HEK293 (cell line): Measurements from ENCODE around the gene SIM2.

Source experiments
- CTCF ChIP-seq: fragments of 450-650 bp; formaldehyde crosslinking; IDR thresholded peaks from 2 replicates; pipeline ENCODE4 v1.5.1; 2016; ENCODE audit warnings: missing biosample characterization, missing genetic modification characterization
- EGR2 ChIP-seq: fragments of 450-650 bp; formaldehyde crosslinking; IDR thresholded peaks from 2 replicates; pipeline ENCODE4 v1.5.1; 2016; ENCODE audit warnings: low read depth, missing biosample characterization, missing genetic modification characterization
- OSR2 ChIP-seq: fragments of 450-650 bp; formaldehyde crosslinking; IDR thresholded peaks from 2 replicates; pipeline ENCODE4 v1.5.1; 2016; ENCODE audit warnings: missing biosample characterization, missing genetic modification characterization
- SP2 ChIP-seq: fragments of 450-650 bp; formaldehyde crosslinking; IDR thresholded peaks from 2 replicates; pipeline ENCODE4 v1.5.1; 2016; ENCODE audit warnings: missing biosample characterization, missing genetic modification characterization
- TSHZ1 ChIP-seq: fragments of 450-650 bp; formaldehyde crosslinking; IDR thresholded peaks from 2 replicates; pipeline ENCODE4 v1.5.1; 2016; ENCODE audit warnings: missing biosample characterization, missing genetic modification characterization, borderline replicate concordance
- ZBTB10 ChIP-seq: fragments of 450-650 bp; formaldehyde crosslinking; IDR thresholded peaks from 2 replicates; pipeline ENCODE4 v1.5.1; 2016; ENCODE audit warnings: missing biosample characterization, missing genetic modification characterization
- ZBTB8A ChIP-seq: fragments of 450-650 bp; formaldehyde crosslinking; IDR thresholded peaks from 2 replicates; pipeline ENCODE4 v1.5.1; 2016; ENCODE audit warnings: missing biosample characterization, missing genetic modification characterization
- ZFP37 ChIP-seq: fragments of 450-650 bp; formaldehyde crosslinking; IDR thresholded peaks from 2 replicates; pipeline ENCODE4 v1.5.1; 2016; ENCODE audit warnings: missing biosample characterization, missing genetic modification characterization
- ZNF18 ChIP-seq: fragments of 450-650 bp; formaldehyde crosslinking; IDR thresholded peaks from 2 replicates; pipeline ENCODE4 v1.5.1; 2016; ENCODE audit warnings: missing biosample characterization, missing genetic modification characterization
- ZNF19 ChIP-seq: fragments of 450-650 bp; formaldehyde crosslinking; IDR thresholded peaks from 2 replicates; pipeline ENCODE4; 2016; ENCODE audit warnings: missing biosample characterization, missing genetic modification characterization, low read depth
- ZNF2 ChIP-seq: fragments of 450-650 bp; formaldehyde crosslinking; IDR thresholded peaks from 2 replicates; pipeline ENCODE4 v1.5.1; 2016; ENCODE audit warnings: missing biosample characterization, missing genetic modification characterization
- ZNF398 ChIP-seq: fragments of 450-650 bp; formaldehyde crosslinking; IDR thresholded peaks from 2 replicates; pipeline ENCODE4 v1.5.1; 2017; ENCODE audit warnings: missing biosample characterization, missing genetic modification characterization
- ZNF561 ChIP-seq: fragments of 450-650 bp; IDR thresholded peaks from 2 replicates; pipeline ENCODE4 v1.5.1; 2018; ENCODE audit warnings: missing biosample characterization, missing genetic modification characterization, borderline replicate concordance
- ZNF600 ChIP-seq: fragments of 450-650 bp; formaldehyde crosslinking; IDR thresholded peaks from 2 replicates; pipeline ENCODE4 v1.5.1; 2016; ENCODE audit warnings: missing biosample characterization, missing genetic modification characterization
- ZNF629 ChIP-seq: fragments of 450-650 bp; formaldehyde crosslinking; IDR thresholded peaks from 2 replicates; pipeline ENCODE4 v1.5.1; 2017; ENCODE audit warnings: missing biosample characterization, missing genetic modification characterization
- ZNF76 ChIP-seq: fragments of 450-650 bp; formaldehyde crosslinking; IDR thresholded peaks from 2 replicates; pipeline ENCODE4; 2016; ENCODE audit warnings: low read depth, missing biosample characterization, missing genetic modification characterization, borderline replicate concordance
- ZNF777 ChIP-seq: fragments of 450-650 bp; formaldehyde crosslinking; IDR thresholded peaks from 2 replicates; pipeline ENCODE4 v1.5.1; 2017; ENCODE audit warnings: missing biosample characterization, missing genetic modification characterization, borderline replicate concordance
- ZXDB ChIP-seq: fragments of 450-650 bp; formaldehyde crosslinking; IDR thresholded peaks from 2 replicates; pipeline ENCODE4 v1.5.1; 2016; ENCODE audit warnings: missing biosample characterization, missing genetic modification characterization
- TF ChIP-seq, protein P1 (sequence below): fragments of 450-650 bp; formaldehyde crosslinking; IDR thresholded peaks from 2 replicates; pipeline ENCODE4 v1.5.0; 2017; ENCODE audit warnings: missing biosample characterization, missing genetic modification characterization, borderline replicate concordance
- TF ChIP-seq, protein P2 (sequence below): fragments of 450-650 bp; formaldehyde crosslinking; IDR thresholded peaks from 2 replicates; pipeline ENCODE4 v1.5.1; 2016; ENCODE audit warnings: missing biosample characterization, missing genetic modification characterization
- TF ChIP-seq, protein P3 (sequence below): fragments of 450-650 bp; formaldehyde crosslinking; IDR thresholded peaks from 2 replicates; pipeline ENCODE4 v1.5.1; 2016; ENCODE audit warnings: missing biosample characterization, missing genetic modification characterization

Gene SIM2

GRCh38 chr21:36698385-36698980 lies 432 bp upstream of the SIM2 start (continued):
- TF ChIP-seq TSHZ1 (tag by site-specific recombination) (peak; percentile 12; the same call in 1 of the 2 replicates), ZXDB (tag by site-specific recombination) (peak; percentile 71), OSR2 (peak; percentile 44; the same call in 1 of the 2 replicates), ZFP37 (tag by site-specific recombination) (no peak), ZBTB8A (tag by site-specific recombination) (peak; percentile 62), ZNF2 (0 out of 2 replicates have a peak, but pooled peaks have one; percentile 18), ZNF18 (tag by site-specific recombination) (no peak), ZBTB10 (tag by site-specific recombination) (peak; percentile 61; the same call in 1 of the 2 replicates), ZNF629 (tag by site-specific recombination) (peak; percentile 44), ZNF398 (tag by site-specific recombination) (peak; percentile 71), ZNF561 (peak; percentile 73; the same call in 1 of the 2 replicates), CTCF (tag by site-specific recombination) (peak; percentile 50; the same call in 1 of the 2 replicates), SP2 (tag by site-specific recombination) (peak; percentile 13; the same call in 1 of the 2 replicates), EGR2 (peak; percentile 27; the same call in 1 of the 2 replicates), ZNF600 (tag by site-specific recombination) (peak; percentile 6; the same call in 1 of the 2 replicates), ZNF76 (tag by site-specific recombination) (peak; percentile 88), ZNF19 (tag by site-specific recombination) (no peak), ZNF777 (tag by site-specific recombination) (0 out of 2 replicates have a peak, but pooled peaks have one; percentile 23)
- TF ChIP-seq, protein P1, sequence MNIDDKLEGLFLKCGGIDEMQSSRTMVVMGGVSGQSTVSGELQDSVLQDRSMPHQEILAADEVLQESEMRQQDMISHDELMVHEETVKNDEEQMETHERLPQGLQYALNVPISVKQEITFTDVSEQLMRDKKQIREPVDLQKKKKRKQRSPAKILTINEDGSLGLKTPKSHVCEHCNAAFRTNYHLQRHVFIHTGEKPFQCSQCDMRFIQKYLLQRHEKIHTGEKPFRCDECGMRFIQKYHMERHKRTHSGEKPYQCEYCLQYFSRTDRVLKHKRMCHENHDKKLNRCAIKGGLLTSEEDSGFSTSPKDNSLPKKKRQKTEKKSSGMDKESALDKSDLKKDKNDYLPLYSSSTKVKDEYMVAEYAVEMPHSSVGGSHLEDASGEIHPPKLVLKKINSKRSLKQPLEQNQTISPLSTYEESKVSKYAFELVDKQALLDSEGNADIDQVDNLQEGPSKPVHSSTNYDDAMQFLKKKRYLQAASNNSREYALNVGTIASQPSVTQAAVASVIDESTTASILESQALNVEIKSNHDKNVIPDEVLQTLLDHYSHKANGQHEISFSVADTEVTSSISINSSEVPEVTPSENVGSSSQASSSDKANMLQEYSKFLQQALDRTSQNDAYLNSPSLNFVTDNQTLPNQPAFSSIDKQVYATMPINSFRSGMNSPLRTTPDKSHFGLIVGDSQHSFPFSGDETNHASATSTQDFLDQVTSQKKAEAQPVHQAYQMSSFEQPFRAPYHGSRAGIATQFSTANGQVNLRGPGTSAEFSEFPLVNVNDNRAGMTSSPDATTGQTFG (tag by site-specific recombination), result no peak
- TF ChIP-seq, protein P2, sequence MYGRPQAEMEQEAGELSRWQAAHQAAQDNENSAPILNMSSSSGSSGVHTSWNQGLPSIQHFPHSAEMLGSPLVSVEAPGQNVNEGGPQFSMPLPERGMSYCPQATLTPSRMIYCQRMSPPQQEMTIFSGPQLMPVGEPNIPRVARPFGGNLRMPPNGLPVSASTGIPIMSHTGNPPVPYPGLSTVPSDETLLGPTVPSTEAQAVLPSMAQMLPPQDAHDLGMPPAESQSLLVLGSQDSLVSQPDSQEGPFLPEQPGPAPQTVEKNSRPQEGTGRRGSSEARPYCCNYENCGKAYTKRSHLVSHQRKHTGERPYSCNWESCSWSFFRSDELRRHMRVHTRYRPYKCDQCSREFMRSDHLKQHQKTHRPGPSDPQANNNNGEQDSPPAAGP (tag by site-specific recombination), result peak; percentile 50; the same call in 1 of the 2 replicates
- TF ChIP-seq, protein P3, sequence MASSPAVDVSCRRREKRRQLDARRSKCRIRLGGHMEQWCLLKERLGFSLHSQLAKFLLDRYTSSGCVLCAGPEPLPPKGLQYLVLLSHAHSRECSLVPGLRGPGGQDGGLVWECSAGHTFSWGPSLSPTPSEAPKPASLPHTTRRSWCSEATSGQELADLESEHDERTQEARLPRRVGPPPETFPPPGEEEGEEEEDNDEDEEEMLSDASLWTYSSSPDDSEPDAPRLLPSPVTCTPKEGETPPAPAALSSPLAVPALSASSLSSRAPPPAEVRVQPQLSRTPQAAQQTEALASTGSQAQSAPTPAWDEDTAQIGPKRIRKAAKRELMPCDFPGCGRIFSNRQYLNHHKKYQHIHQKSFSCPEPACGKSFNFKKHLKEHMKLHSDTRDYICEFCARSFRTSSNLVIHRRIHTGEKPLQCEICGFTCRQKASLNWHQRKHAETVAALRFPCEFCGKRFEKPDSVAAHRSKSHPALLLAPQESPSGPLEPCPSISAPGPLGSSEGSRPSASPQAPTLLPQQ (tag by site-specific recombination), result 0 out of 2 replicates have a peak, but pooled peaks have one; percentile 14
